D341Med (cell line): ENCODE measurements around the gene SLC24A3.
"Not testable (repeated sequence)": the region's sequence is repeated elsewhere in the genome, so short reads cannot be mapped to it uniquely, and the experiment has no call there.

Experiments used
- DNase-seq: peaks from one replicate; pipeline ENCODE4 v3.0.0; 2012; ENCODE audit warnings: low spot score

The SLC24A3 gene

DNA sequence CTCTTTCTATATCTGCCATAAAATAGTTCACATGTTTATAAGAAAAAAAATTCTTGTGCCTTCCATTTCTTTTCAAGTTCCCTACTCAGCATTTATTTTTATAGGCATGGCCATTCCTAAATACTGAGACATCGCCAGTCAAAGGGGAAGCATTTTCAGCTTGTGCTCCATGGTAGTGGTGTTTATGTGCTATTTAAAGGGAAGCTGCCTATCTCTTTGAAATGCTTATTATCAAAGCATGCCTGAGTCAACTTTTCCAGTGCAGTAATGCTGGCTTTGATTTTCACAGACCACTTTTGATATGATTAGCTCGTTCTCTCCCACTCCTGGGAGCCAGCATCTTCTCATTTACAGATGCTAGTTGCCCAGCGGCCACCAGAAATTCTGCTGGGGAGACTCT is 421.5 kb downstream of the SLC24A3 start:
- no peak for DNase-seq

DNA sequence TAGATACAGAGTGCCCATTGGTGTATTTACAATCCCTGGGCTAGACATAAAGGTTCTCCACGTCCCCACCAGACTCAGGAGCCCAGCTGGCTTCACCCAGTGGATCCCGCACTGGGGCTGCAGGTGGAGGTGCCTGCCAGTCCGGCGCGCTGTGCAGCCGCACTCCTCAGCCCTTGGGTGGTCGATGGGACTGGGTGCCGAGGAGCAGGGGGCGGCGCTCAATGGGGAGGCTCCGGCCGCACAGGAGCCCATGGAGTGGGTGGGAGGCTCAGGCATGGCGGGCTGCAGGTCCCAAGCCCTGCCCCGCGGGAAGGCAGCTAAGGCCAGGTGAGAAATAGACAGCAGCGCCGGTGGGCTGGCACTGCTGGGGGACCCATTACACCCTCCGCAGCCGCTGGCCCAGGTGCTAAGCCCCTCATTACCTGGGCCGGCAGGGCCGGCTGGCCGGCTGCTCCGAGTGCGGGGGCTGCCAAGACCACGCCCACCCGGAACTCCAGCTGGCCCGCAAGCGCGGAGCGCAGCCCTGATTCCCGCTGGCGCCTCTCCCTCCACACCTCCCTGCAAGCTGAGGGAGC is 427.1 kb downstream of the SLC24A3 start:
- DNase-seq: not testable (repeated sequence)

DNA sequence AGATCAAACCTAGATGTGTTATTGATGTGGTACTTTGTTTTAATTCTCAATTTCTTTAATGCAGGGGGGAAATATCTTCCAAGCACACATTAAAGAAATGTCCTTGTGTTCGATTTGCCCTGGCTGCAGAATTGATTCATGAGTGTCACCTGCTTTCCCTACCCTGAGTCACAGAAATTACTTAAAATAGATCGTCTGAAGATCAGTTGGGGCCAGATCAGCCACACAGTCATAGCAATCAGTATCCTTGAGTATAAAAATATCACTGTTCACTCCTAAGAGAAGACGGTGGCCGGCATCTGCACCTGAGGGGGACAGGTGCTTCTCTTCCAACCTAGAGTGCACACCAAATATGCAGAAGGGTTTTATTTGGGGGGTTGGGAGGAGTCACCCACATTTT is 430.4 kb downstream of the SLC24A3 start:
- DNase-seq: no peak

DNA sequence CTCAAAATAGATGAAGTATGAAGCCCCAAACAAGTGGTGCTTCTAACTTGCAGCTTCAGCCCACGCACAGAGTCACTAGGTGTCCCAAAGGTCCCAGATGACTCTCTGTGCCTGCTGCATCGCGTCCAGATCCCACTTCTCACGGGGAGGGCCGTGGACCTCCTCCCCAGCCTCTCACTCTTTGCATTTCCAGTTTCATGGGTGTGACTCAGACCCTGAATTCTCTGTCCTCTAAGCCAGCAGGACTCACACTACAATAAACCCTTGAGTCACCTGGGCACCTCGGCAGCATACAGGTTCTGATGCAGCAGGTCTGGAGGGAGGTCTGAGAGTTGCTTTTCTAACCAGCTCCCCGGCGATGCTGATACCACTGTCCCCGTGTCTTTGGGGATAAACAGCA is 431.6 kb downstream of the SLC24A3 start:
- no peak for DNase-seq

DNA sequence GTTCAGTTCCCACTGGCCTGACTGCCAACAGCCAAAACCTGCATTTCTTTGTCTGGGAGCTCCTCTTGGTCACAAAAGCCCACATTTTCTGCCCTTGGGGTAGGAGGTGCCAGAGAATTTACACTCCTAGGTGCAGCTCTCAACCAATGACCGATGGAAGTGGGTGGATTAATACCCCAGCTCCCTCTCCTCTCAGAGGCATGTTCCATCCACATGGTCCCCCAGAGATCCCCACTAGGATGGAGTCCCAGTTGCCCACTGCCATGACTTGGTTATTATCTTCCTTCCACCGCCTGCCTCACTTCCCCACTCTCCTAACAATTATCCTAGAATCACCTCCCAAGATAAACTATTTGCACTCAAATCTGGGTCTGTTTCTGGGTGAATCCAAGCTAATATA is 434.5 kb downstream of the SLC24A3 start:
- no peak for DNase-seq

DNA sequence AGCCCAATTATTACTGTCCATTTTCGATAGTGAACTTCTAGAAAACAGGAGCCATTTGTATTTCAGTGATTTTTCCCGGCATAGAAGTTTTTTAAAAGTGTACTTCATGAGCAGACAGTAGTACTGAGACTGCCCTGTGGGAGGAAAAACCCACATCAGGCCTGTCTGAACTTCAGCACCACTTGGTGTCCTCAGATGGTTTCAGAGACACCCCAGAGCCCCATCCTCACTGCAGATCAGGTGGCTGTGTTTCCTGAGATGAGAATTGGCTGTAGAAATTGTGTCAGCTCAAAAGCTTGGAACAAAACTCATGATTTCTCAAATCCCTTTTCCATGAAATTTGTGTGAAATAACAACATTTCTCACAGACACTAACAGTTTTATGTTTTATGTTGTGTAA is 435.6 kb downstream of the SLC24A3 start:
- DNase-seq: no peak

DNA sequence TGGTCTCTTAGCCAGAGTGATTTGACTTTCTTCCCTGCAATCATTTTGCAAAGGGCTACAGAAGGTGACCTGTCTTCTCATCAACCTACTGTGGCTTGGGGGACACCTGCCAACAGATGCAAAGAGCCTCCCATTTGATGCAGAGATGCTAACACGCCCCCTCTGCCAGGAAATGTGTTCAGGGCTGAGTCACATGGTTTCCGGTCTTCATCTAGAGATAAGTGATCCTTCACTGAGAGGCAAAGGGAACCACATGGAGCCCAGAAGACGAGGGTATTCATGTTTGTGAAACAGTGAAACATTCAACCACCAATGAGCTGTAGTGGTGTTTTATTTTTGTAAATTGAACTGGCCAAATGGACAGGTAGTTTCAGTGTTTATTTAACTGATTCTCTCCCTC is 436.6 kb downstream of the SLC24A3 start:
- DNase-seq: no peak

DNA sequence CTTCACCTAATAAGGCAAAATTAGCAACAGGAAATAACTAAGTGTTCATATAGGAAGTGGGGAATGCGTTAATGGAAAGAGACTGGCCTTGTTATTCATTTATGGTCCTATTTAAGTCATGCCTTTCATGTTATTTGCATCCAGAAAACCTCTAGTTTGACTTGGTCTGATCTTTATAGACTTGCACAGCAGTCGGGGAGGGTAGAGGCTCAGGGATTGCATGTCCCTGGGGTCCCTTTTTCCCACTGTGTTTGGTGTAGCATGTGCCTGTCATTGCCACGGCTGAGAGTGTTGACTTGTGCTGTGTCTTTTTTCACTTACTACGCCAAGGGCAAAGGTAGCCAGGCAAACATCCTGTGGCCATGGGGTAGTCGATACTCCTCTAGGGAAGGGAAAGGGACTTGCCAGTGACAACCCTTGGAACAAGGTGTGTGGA is 440.2 kb downstream of the SLC24A3 start:
- no peak for DNase-seq

DNA sequence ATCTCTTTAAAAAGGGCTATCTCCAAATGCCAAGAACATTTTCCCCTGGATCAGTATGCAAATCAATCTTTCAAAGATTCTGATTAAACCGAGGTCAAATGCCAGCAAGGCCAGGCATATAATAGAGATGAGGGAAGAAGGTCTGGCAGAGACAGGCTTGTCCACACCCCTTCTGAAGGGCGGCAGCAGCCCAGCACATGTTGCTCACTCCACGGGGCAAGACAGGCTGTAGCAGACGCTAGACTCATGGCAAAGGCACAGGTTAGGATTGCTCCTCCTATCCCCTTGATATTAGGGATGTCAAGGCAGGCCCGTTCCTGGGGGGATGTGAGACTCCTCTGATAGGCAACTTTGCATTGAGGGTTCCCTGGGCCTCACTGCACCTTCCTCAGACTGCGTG is 440.9 kb downstream of the SLC24A3 start:
- no peak for DNase-seq

DNA sequence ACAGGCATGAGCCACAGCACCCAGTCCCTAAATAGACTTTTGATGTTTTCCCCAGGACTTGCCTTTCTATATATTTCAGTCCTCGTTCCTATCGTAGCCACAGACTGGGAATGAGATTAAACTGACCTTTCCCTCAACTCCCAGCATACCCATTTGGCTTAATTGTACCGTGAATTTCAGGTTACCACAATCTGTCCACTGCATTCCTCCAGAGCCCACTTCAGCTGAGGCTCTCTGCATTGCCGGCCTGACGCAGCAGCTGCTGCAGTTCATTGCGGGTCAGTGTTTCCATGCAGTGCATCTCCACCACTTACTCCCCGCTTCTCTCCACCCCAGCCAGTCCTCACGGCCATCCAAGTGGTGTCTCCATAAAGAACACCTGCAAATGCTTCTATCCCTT is 442.5 kb downstream of the SLC24A3 start:
- no peak for DNase-seq

DNA sequence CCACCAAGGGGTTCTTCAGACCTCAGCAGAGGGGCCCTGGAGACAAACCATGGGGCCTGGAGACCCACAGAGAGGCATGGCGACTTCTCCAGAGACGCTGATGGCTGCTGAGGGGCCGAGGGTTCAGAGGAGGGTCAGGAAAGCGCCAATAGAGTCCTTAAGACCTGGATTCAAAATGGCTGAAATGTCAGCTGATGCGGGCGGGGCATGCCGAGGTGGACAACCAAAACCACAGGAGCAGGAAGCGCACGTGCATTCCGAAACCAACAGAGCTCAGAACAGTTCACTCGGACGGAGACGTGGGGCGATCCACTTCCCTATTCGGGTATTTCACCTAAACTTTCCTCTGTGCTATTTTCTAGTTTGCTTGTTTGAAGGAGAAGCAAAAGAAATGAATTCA is 445.7 kb downstream of the SLC24A3 start:
- no peak for DNase-seq

DNA sequence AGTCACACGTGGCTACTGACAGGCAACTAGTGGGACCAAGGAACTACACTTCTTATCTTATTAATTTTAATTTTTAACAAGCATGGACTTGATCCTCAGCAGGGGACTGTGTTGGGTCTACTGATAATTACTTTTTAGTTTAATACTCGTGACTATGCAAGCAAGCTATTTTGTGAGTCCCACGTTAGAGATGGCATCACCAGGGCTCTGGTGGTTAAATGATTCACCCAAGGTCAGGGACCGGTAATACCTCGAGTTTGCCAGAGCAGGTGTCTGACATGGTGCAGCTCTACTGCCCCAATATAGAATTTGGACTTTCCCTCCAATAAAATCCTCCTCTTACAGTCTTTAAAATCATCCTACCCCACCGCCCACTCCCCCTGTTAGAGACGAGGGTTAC is 447.0 kb downstream of the SLC24A3 start:
- DNase-seq: no peak

DNA sequence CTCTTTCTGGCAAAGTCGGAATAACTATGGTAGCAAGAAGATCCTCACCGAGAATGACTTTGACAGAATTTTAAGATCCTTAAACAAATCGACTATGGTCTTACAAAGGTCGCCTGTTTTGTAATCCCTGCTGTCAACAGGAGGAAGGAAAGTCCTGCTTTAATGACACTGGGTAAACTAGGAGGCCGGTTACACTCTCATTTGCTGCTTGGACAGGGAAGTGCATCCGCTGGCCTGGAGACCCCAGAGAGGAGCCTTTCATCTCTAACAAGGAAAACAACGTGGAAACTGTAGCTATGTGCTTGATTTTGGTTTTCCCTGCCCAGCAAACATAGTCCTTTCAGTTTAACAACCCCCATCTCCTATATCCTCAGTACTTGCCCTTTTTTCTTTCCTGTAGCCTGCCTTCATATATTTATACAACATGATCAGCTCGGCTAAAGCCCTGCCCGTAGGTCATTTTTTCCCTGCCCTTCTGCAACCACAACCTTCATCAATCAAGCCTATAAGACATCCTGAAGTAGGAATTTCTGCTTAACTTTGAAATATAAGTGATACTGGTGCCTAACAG is 448.5 kb downstream of the SLC24A3 start:
- no peak for DNase-seq

DNA sequence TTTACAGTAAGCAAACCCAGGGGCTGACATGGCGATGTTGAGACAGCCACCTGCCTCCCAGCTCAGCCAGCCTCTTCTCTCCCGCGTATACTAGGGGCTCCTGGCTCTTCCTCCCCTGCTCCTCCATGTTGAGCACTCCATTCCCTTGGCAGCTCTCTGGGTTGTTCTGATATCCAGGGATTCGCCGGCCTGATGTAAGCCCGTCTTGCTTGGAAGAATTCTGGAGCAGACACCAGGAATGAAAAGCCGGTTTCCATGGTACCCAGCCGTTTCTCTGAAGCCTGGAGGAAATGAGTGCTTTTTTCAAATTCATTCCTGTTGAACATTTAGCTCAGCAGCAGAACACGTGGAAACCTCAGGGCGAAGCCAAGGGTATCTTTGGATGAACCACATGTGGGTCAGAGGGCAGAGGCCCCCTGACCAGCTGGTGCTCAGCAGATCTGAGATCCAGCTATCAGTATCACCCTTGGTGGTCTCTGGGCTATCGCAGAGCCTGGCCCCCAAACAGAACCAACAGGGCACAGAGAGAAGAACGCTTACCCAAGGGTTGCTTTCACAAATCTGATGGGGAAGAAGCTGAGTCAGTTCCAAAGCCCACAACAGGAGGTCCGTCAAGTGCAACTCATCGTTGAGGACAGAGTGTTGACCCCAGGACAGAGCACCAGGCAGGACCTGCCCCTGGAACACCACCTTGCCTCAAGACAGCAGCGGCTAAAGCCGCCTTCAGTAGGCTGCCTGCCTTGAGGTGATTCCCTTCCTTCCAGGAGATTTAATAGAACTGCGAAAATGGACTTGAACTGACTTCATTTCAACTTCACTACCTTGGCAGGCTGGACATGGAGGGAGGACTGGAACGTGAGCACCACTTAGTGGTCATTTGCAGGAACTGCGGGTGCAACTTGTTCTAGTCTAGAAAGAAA is 449.5 kb downstream of the SLC24A3 start:
- DNase-seq: peak; percentile 67

DNA sequence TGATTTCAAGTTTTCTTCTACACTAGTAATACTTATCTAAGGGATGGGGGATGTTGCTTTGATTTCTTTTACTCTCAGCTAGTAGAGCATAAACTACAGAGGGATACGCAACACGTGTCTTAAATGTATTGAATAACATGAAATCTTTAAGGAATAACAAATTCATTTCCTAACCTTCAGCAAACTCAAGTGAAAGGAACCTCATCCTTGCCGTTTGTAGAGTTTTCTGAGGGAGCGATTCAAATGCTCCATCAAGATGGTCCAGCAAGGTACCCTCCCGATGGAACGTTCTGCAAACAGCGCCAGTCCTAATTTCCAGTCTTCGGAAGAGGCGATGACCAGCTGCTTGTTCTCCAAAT is 450.2 kb downstream of the SLC24A3 start:
- DNase-seq: no peak

DNA sequence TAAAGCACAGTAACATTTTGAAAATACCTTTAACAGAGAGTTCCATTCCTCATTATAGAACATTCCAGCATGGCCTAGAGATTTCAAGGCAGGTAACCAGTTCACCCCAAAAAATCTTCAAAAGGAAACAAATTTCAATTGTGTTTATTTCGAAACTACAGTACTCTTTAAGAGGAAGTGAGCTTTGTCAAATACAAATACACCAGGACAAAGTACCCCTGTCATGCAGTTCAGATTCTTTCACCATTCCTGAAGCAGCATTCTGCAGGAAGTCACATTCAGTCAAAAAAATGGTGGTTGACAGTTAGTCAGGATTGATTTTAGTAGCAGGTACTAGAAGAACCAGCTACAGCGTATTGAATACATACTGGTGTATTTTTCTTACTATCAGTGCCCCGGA is 456.0 kb downstream of the SLC24A3 start:
- no peak for DNase-seq

DNA sequence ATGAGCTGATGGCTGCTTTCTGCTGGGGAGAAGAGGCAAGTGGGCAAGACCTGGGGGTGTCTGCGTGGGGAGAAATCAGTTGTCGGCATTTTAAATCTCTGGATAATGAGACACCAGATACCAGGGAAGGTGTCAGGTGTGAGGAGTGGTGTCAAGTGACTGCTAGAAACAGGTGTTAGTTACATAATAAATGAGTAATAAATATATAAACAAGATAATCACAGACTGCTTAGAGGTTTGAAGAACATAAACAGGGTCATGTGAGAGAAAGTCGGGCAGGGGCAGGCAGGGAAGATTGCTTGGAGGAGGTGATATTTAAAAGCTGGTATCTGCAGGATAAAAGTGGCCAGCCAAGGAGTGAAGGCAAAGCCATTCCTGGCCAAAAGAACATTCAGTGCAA is 458.4 kb downstream of the SLC24A3 start:
- no peak for DNase-seq

DNA sequence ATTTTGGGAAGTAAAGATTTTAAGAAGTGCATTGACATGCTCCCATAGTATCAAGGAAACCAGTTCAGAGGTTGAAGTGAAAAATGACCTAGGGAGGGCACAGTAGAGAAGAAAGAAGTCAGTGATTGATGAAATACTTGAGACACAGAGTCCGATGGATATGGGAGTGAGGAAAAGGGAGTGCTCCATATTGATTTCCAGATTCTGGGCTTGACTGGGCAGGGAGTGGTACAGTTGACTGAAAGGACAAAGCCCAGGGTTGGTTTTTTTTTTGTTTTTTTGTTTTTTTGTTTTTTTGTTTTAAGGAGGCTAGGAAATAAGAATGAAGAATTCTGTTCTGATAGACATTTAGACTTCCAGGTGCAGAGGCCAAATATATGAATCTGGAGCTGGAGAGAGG is 458.9 kb downstream of the SLC24A3 start:
- DNase-seq: no peak

DNA sequence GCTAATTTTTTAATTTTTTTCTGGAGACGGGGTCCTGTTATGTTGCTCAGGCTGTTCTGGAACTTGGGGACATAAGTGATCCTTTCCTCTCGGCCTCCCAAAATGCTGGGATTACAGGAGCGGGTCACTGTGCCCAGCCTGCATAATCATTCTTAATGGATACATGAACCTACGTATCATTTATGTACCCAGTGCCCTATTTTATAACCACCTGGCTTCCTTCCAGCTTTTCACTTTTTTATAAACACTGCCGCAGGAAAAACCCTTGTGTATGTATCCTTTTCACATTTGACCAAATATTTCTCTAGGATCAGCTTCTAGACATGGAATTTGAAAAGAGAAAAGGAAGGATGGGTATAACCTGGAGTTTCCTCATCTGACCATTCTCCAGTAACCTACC is 460.1 kb downstream of the SLC24A3 start:
- no peak for DNase-seq

DNA sequence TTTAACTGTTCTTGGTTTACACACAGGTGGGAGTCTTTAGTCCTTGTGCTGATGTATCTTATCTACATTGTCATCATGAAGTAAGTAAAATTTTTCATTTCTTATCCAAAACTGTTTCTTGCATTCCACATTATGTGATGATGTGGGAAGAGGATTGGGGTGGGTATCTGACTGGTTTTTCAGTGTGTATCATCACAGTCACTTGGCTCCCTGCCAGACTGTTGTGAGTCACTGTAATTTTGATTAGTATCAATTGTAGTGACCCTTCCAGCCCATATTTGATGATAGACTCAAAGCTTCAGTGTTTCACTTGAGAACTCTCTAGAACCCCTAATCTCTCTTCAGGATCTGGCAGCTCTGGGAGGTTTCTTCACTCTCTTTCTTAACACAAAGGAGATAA is 461.1 kb downstream of the SLC24A3 start:
- no peak for DNase-seq

DNA sequence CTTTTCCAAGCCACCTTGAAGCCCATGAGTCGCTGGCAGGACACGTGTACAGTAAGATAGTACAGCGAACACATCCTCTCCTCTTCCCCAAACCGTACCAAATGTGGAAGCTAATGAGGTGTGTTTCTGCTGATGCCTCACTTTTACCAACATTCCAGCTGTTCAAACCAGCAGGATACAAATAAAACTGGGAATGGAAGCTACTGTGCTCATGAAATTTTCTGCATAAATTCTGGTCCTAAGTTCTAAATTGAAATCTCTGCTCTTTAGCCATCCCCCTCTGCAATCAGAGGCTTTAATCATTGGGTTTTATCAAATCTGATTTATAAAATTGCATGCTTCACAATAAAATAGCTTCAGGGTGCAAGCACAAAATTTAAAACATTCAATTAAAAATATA is 463.8 kb downstream of the SLC24A3 start:
- no peak for DNase-seq

DNA sequence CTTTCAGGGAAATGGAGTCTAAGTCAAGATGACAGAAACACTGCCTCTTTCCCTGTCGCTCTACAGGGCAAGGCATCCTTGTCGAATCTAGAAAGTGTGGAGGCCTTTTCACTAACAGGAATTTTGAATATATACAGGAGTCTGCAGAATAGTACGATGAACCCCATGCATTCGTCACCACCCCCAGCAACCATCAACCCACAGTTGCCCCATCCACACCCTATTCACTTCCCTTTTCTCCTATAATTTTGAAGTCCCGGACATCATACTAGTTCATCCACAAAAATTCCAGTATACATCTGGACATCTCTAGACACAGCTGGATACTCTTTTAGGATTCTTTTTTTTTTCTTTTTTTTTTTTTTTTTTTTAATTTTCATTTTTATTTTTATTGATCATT is 464.9 kb downstream of the SLC24A3 start:
- no peak for DNase-seq

DNA sequence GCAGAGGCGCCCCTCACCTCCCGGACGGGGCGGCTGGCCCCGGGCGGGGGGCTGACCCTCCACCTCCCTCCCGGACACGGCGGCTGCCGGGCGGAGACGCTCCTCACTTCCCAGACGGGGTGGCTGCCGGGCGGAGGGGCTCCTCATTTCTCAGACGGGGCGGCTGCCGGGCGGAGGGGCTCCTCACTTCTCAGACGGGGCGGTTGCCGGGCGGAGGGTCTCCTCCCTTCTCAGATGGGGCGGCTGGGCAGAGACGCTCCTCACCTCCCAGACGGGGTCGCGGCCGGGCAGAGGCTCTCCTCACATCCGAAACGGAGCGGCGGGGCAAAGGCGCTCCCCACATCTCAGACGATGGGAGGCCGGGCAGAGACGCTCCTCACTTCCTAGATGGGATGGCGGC is 466.1 kb downstream of the SLC24A3 start:
- DNase-seq: not testable (repeated sequence)
